ENCODE data around the gene MUSTN1.

Gene MUSTN1

DNA sequence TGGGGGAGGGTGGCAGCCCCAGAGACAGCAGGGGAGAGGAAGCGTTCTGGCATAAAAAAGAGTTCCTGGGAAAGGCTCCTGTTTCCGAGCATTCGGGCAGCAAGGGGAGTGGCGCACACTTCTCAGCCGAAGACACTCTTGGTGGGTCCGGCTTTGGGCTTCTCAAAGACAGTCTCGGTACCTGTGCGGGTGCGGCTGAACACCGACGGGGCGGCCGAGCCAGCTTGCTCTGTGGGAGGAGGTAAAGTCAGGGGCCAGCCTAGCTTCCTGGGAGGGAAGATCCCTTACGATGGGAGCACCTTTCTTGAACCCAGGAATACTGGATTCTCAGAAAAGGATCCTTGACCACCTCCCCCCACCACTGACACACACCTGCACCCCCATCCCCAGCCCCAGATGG lies 1.6 kb downstream of the MUSTN1 start:
- no peak for DNase-seq (ENCODE audit: low spot score)

DNA sequence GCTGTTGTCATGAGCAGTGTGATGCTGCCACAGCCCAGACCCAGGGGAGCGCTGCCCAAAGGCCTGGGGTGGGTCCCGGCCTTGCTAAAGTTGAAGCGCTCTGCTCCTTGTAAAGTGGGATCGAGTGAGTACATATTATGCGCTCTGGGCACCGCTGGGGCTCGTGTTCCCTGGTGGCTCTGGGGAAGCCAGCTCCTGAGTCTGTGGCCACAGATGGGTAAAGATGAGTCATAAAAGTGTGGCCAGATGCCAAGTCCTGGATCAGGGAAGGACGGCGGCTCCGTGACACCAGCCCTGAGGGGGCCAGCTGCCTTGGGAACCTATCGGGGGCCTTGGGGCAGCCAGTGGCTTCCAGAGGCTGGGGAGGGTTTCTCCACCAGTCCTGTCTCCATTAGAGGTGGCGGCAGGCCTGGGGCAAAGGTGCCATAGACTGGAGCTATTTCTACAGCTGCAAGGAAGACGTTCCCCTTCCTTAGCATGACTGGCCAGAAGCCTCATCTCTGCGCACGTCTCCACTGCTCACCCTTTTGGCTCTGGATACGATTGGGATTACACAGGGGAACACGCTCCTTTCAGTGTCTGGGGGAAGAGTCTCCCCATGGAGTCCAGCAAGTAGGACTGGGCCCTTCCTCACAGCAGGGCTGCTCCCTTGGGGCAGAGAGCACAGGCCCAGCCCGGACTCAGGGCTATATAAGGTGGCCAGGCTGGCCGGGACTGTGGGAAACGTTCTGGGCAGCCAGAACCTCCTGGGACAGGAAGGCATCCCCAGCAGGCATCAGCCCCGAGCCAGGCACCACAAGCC lies 3.1 kb downstream of the MUSTN1 start:
- DNase-seq (ENCODE audit: low spot score): no peak

DNA sequence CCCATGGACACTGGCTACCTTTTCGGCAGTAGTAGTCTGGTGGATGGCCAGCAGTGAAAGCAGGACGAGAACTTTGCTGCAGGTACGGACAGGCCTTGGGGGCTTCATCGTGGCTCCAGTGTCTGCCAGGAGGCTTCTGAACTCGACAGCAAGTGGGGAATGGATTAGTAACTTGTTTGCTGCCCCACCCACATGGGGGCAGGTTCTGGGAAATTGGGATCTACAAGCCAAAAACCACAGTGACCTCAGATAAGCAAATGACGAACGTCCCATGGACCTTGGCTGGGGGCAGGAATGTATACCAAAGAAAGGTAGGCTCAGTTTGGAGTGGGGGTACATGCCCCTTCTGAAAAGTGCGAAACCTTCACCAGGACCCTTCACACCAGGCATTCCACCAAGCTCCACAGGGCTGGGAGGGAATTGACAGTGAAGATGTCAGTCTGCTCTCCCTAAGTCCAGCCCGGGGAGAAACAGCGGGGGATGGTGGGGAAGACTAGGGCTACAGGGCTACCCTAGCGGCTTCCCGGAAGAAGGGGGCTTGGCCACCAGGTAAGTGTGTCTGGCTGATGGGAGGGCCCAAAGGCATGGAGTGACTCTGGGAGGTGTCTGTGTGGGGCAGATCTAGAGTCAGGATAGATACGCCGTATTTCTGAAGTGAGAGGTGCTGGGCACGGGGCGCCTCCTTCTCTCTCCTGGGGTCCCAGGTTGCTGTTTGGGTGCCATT lies 4.1 kb downstream of the MUSTN1 start, which contains the start of gene ITIH4:
TSS of gene ITIH4 (minus strand) at position 138 of the 724 bp plus-strand sequence. CDS start at position 108, 30 bp downstream.
- DNase-seq (ENCODE audit: low spot score): no peak

DNA sequence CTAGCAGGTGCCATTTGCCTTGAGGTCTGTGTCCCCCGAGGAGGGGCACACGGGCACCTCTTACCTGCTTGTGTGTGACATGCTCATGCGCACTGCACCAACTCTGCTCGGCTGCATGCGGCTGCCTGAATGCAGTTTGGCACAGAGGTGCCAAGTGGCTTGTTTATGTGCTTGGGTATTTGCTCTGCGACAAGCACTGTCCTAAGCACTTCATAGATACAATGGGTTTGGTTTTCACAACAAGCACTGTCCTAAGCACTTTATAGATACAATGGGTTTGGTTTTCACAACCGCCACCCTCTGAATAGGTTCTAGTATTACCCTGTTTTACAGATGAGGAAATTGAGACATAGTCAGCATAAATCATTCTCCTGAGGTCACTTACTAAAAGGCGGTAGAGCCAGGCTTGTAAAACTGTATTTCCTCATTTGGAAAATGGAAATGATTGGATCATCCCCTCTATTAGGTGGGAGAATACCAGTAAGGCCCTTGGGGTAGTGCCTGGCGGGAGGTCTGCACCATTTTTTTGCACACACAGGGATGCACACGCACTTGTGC lies 4.8 kb downstream of the MUSTN1 start:
- DNase-seq (ENCODE audit: low spot score): no peak

DNA sequence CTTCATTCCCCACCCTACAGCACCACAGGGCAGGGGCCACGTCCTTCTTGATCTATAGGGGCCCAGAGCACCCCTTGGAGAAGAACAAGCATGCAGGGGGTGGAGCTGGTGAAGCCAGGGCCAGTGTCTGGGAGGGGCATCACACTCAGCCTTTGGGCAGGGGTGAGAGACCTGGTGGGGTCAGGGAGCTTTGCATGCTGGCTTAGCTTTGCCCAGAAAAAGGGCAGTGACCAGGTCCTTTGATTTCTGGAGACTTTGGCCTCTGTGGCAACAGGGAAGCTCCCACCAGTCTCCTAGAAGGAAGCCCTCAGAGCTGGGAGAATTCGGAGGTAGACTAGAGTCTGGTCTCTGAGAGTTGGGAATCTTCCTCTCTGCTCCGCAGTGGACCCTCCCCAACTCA lies 5.3 kb downstream of the MUSTN1 start:
- no peak for DNase-seq (ENCODE audit: low spot score)

DNA sequence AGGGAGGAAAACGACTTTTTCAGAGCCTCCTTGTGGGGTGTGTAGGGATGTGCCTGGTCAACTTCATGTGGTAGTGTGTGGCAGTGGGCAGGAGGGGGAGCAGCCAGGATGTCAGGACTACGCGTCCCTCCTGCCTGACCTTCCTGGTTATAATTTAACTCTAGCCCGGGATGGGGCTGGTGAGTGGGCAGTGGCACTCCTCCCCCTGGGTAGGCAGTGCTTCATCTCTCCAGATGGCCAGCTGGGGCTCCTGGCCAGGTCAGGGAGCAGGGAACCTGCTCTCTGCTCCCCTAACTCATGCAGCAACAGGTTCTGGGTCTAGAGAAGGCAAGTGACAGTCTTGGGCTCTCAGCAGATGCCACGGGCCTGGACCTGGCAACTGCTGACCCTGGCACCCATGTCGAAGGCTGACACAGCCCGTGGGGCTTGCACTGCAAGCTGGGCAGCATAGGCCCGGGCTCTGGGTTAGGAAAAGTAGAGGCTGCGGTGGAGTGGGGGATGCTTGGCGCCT lies 6.9 kb downstream of the MUSTN1 start:
- DNase-seq (ENCODE audit: low spot score): no peak

DNA sequence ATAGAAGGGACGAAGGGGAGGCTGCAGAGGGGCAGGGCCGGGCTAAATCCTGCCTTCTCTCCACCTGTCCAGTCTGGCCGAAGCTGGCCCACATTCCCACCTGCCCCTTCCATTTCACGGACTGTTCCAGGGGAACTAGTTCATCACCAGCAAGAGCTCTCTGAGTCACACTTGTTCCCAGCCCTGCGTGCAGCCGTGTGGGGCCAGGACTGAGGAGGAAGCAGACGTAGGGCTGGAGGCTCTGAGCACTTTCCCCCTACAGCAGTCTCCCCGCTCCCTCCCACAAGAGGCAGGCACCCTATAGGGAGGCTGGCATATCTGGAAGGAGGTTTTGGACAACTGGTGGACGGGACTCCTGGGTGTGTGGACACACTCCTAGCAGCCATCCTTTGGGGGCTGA lies 7.4 kb downstream of the MUSTN1 start:
- no peak for DNase-seq (ENCODE audit: low spot score)

DNA sequence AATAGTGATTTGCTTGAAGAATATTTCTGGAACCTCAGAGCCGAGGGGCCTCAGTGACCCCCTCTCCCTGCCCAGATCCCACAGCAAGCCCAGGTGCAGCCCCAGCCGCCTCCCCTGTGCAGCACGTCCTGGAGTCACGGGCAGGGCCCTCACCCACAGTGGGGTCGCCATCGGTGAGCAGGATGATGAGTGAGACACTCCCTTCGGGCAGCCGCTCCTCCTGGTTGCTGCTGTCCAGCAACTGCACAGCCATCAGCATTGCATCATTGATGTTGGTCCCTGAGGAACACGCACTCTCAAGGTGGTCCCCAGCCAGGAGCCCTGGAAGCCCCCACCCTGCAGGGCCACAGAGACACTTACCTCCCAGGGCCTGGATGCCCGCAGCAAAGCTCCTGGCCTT lies 10.8 kb downstream of the MUSTN1 start:
- DNase-seq (ENCODE audit: low spot score): no peak

DNA sequence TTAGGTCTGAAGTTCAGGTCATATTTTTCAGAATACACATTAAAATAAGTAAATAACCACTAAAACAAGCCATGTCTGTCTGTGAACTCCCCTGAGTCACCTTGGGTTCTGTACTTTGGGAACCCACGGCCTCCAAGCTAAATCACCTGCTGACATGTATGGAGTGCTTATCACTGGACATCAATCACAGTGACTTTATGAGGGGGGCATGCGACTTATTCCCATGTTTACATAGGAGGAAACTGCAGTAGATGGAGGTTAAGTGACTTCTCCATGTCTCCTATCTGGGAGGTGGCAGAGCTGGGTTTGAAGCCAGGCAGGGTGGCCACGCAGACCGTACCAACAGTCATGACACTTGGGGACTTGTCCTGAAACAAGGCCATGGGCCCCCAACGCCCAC lies 12.5 kb downstream of the MUSTN1 start:
- DNase-seq (ENCODE audit: low spot score): no peak

DNA sequence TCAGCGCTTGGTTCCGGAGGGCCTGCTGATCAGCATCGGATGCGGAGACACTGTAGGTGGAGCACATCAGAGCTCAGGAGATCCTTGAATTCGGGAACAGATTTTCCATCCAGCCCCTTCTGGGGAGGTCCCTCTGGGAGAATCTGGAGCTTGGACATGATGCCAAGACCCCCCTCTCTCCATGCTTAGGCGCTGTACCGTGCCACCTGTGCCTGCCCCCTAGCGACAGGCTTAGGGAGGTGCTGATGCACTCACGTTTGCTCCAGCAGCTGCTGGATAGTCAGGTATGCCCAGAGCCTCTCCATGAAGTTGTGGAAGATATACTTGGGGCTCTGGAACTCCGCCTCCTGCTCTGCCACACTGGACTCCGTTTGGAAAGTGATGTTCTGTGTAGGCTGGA lies 14.1 kb downstream of the MUSTN1 start:
- no peak for DNase-seq (ENCODE audit: low spot score)

DNA sequence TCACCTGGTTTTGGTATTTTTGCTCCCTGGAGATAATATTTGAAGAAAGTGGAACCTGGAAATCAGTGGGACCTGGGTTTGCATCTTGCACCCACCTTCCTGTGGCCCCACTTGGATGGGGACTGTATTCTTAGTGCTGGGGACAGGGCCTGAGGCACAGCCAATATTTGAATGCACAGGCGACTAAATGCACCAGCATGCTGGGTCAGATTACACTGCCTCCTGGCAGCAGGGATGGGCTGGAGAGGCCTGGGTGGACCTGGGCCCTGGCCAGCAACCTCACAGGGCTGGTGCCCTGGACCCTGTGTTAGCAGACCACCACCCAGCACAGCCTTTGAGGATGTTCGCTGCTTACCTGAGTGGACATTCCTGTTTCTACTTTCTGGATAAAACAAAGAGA lies 14.9 kb downstream of the MUSTN1 start:
- no peak for DNase-seq (ENCODE audit: low spot score)

DNA sequence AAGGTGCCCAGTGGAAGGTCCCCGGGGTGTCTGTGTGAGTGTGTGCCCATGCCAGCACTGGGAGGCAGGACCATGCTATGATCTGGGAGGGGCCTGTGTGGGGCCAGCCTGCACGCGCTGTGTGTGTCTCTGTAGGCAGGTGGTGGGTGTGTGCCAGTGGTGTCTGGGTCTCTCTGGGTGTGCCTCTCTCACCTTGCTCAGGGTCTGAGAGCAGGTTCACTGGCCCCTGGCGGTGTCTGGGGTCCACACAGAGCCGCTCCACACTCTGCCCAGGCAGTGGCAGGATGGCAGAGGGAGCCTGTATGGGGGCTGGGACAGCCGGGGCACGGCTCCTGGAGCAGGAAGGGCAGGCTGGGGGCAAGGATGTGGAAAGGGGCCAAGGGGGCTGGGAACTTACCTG lies 17.0 kb downstream of the MUSTN1 start:
- DNase-seq (ENCODE audit: low spot score): no peak

DNA sequence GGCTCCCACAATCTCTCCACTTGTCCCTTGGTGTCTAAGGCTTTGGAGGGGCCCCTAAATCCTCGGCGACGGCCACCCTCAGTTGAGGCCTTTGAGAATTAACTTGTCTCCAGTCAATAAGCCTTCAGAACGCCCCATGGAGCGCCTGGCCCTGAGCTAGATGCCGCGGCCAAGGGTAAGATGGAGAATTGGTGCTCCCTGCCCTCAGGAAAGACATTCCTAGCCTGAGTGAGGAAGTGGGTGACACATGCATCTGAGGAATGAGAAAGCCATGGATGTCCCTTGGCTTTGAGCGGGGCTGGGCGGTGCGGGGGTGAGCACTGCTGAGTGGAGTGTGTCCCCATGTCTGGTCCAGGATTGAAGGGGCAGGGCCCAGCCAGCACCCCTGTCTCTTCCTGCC lies 17.6 kb downstream of the MUSTN1 start:
- no peak for DNase-seq (ENCODE audit: low spot score)

DNA sequence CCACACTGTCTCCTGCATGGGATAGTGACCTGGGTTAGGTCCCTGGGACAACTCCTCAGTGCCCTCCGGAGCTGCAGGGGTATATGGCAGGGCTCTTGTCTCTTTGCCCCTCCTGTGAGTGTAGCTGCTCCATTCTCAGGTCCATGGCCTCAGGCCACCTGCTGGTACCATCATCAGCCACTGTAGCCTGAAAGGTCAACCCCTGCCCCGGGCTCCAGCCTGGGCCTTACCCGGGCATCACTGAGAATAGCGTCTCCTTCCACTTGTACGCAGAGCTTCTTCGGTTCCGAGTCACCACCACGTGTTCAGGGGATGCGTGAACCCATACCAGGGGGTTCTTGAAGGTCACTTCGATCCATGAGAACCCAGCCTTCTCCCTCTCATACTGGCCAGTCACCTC lies 18.2 kb downstream of the MUSTN1 start:
- no peak for DNase-seq (ENCODE audit: low spot score)

DNA sequence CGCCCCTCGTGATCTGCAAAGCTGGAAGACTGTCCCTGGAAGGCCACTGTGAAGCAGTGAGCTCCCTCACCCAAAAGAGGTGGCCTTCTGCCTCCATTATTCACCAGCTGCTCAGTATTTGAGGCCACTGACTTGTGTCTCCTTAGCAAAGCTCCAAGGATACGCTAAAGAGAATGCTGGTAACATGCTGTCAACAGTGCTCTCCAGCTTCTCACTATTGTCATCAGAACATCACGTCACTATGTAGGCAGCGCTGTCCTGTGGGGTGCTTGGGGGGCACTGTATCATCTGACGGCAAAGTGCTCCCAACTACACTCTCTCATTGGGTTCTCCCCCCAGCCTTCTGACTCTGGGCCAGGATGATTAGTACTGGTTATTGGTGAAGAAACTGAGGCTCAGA lies 18.6 kb downstream of the MUSTN1 start:
- DNase-seq (ENCODE audit: low spot score): no peak

DNA sequence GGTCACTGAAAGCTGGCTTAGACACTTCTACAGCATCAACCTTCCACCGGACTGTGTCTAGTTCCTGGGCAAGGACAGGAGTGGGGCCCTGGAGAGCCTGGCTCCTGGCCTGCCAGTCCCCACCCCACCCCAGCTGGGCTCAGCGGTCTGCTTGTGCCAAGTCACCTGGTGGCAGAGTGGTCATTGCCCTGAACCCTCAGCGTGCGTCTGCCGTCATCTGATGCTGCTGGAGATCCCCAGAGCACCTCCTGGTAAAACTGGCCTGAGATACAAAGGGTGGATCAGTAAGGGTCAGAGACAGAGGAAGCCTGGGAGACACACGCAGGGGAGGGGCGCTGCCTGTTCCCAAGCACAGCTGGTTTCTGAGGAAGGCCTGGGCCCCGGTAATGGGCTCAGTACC lies 21.0 kb downstream of the MUSTN1 start:
- DNase-seq (ENCODE audit: low spot score): no peak

DNA sequence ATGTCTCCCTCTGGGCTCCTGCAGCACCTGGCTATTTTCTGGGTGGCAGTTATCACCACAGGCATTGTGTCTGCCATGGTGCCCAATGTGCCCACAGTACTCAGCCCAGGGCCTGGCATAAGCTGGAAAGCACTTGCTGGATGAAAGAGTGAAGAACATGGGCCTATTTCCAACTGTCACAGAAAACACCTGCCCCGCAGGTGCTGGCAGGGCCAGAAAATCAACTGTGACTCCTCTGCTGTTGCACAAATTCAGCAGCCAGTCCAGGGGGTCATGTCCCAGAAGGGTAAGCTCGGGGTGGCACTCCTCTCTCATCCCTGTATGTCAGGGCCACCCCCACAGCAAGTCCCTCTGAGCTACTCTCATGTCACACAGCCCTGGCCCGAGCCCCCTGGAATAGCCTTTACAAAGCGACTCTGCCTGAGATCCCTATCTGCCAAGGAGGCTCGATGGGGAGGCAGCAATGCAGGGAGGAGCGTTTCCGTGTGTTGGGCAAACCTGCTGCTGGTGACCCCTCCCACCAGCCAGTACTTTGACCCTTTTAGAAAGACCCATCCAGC lies 23.3 kb downstream of the MUSTN1 start:
- no peak for DNase-seq (ENCODE audit: low spot score)

DNA sequence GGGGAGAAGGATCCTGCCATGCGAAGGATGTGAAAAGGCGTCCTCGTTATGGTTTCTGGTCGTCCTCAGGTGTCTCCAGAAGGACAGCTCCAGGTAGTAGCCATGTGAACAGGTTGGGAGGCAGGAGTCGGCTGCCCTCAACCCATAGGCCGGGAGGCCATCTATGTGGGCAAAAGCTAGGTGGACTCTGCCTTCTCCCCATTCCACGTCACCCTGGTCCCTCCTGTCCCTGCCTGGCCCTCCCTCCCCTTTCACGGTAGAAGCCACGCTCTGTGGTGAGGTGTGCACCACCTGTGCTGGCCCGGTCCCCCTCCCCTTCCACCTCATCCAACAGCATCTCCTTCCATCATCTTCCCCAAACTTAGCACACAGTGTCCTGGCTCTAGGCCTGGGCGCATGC lies 23.9 kb downstream of the MUSTN1 start:
- DNase-seq (ENCODE audit: low spot score): no peak

DNA sequence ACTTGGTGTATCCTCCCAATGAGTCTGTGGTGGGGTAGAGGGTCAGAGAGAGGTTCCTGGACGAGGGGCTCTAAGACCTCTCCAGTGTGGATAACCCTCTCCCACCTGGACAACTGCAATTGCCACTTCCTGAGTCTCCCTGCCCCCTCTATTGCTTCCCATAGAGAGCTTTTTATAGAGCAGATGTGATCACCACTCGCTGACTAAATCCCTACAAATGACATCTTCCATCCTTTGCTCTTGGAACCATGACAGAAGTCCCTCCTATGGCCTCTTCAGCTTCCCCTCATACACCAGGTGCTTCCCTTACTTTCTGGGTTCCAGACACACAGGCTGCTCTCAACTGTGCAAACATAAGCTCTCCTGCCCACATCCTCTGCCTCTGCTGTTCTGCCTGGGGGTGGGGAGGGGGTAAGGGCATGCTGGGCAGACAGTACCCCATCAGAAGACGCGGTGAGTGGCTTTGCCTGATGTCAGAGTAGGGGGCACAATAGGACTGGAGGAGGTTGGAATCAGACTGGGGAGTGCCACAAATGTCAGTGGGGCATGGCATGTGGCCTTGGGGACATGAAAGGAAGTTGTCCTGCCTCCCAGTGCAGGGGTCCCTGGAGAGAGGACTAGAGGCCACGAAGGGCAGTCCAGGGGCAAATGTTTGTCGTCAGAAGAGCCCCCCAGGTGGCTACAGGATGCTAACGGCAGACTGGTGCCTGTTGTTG lies 25.0 kb downstream of the MUSTN1 start:
- DNase-seq (ENCODE audit: low spot score): no peak

DNA sequence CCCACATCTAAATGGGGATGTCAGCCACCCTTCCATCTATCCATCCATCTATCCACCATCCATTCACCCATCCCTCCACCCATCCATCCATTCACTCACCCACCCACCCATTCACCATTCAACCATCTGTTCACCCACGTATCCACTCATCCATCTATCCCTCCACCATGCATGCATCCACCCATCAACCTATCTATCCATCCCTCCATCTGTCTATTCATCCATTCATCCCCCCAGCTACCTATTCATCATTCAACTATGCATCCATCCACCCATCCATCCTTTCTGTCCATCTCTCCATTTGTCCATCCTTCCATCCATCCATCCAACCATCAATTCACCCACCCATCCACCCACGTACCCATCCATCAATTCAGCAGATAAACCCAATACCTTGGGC lies 25.7 kb downstream of the MUSTN1 start:
- DNase-seq (ENCODE audit: low spot score): no peak

DNA sequence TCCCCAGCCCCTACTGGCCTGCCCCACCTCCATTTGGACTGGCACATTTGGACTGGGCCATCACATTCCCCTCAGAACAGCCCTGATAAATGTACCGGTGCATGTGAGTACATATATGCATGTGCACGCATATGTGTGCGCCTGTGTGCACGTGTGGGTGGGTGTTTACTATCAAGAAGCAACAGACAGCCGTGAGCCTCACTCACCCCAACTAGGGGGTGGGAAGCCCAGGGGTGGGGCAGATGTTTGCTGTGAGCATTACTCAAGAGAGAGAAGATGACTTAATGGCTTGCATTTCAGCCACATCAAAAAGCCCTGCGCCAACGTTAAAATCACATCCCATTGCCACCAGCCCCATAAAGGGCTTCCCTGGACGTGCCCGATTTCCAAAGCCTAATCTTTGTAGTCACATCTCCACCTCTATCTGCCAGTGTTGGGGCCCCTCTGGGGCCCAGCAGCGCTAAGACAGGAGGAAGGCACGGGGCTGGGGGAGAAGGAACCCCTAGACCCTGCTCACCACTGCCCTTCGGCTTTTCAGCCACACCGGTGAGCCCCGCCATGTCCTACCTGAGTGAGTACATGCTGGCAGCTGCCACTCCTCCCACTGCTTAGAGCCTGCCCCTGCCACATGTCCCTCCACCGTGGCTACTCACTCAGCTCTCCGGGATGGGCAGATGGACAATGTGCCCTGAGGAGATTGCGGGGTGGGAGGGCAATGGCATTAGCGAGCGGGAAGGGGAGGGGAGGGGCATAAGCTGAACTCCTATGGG lies 29.4 kb downstream of the MUSTN1 start:
- no peak for DNase-seq (ENCODE audit: low spot score)
